T-helper 2 cell (primary cell): Measurements from ENCODE around the gene SLC35B1.
"Not testable (repeated sequence)": the region's sequence is repeated elsewhere in the genome, so short reads cannot be mapped to it uniquely, and the experiment has no call there.

Experiments
- DNase-seq, 5 experiments: peaks; one replicate each; pipeline versions ENCODE4 v3.0.0 to v3.0.0-alpha.2; 2012 to 2022

SLC35B1 gene

GRCh38 chr17:49699966-49700575 is 7.7 kb downstream of the SLC35B1 start:
- DNase-seq: no peak

GRCh38 chr17:49698005-49698404 is 9.8 kb downstream of the SLC35B1 start:
- DNase-seq: no peak

GRCh38 chr17:49696233-49696761 is 11.5 kb downstream of the SLC35B1 start:
- peak in 3 of 5 experiments; percentile 50 to 91 (median 77) for DNase-seq

- no peak for DNase-seq
Observed at GRCh38 chr17:49695698-49696232, 12.0 kb downstream of the SLC35B1 start.

- DNase-seq: peak; percentile 39 to 56 (median 51)
Observed at GRCh38 chr17:49694847-49695697, 12.7 kb downstream of the SLC35B1 start.

GRCh38 chr17:49692751-49693150 is 15.0 kb downstream of the SLC35B1 start:
- DNase-seq: no peak

- DNase-seq: no peak
Observed at GRCh38 chr17:49691677-49692191, 16.0 kb downstream of the SLC35B1 start.

- no peak for DNase-seq
Observed at GRCh38 chr17:49691086-49691676, 16.6 kb downstream of the SLC35B1 start.

GRCh38 chr17:49690256-49690655 is 17.5 kb downstream of the SLC35B1 start:
- no peak for DNase-seq

- no peak for DNase-seq
Observed at GRCh38 chr17:49688848-49689247, 18.9 kb downstream of the SLC35B1 start.

GRCh38 chr17:49687878-49688491 is 19.8 kb downstream of the SLC35B1 start:
- peak in 2 of 5 experiments; percentile 19 to 71 for DNase-seq

GRCh38 chr17:49681106-49681979 is 26.4 kb downstream of the SLC35B1 start:
- DNase-seq: no peak

GRCh38 chr17:49680314-49680713 is 27.4 kb downstream of the SLC35B1 start:
- no peak for DNase-seq

- peak; percentile 97 to 100 (median 99) for DNase-seq
Observed at GRCh38 chr17:49677933-49678847, 29.6 kb downstream of the SLC35B1 start, which contains the start of gene SPOP. Gene SPOP (minus strand): TSS chr17:49678097. CDS start chr17:49622810, 55,287 bp downstream.

GRCh38 chr17:49677134-49677932 is 30.4 kb downstream of the SLC35B1 start:
- DNase-seq: peak; percentile 91 to 97 (median 93)

- peak in 3 of 5 experiments; percentile 20 to 84 (median 63) for DNase-seq
Observed at GRCh38 chr17:49676276-49676868, 31.4 kb downstream of the SLC35B1 start.

- no peak for DNase-seq
Observed at GRCh38 chr17:49674507-49674906, 33.3 kb downstream of the SLC35B1 start.

- DNase-seq: not testable (repeated sequence)
Observed at GRCh38 chr17:49673679-49674078, 34.1 kb downstream of the SLC35B1 start.

GRCh38 chr17:49670641-49671040 is 37.1 kb downstream of the SLC35B1 start:
- DNase-seq: no peak
